ENCODE data around the gene KLHL3.
A peak's percentile ranks its signal among the peaks of the same experiment; 100 is the strongest.

The KLHL3 gene

DNA sequence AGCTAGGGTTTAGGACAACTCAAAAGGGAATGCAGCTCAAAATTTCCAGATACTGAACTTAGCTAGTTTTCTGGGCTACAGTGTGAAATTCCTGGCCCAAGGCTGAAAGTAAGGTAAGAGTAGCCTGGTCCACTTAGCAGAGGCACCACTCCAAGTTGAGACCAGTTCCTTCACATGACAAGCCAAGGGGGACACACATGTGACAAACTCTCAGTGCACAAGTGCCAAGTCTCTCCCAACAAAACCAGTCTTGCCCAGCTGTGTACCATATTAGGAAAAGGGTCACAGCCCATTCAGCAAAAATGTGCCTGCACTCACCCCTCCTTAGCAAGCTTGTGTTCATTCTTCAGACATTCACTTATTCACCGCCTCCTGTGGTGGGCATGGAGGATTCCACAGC is 27.8 kb downstream of the KLHL3 start:
- no peak for DNase-seq

DNA sequence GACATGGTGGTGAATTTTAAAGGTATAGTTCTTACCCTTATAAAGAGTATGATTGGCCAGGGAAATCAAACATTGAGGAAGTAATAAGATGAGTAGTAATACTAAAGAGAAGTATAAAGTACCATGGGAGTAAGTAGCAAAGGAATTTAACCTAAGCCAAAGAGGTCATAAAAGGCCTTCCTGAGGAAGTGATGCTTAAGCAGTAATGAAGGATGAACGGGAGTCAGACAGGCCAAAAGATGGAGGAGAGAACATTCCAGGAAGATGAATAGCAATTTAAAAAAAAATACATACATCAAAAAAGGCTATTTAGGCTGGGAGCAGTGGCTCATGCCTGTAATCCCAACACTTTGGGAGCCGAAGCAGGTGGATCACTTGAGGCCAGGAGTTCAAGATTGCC is 29.0 kb downstream of the KLHL3 start:
- DNase-seq: no peak

- no peak for DNase-seq
Observed at GRCh38 chr5:137705106-137705505, 30.8 kb downstream of the KLHL3 start.

- DNase-seq: no peak
Observed at GRCh38 chr5:137703565-137703964, 32.3 kb downstream of the KLHL3 start.

DNA sequence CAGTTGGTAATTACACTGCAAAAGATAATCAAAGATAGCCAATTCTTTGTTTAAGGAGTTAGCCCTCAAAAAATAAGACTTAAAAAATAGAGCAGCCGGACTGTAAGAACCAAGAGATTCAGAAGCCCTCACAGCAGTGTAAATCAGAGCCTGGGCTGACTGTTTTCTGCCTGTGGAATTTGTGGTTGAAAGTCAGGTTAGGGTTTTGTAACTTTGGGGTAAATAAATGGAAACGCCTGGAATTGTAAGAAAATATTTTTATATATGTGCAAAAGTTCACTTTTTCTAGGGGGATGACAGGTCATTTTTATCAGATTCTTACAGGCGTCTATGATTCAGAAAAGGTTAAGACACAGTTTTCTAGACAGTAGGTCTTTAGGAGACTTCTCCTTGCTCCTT is 35.6 kb downstream of the KLHL3 start:
- no peak for DNase-seq

DNA sequence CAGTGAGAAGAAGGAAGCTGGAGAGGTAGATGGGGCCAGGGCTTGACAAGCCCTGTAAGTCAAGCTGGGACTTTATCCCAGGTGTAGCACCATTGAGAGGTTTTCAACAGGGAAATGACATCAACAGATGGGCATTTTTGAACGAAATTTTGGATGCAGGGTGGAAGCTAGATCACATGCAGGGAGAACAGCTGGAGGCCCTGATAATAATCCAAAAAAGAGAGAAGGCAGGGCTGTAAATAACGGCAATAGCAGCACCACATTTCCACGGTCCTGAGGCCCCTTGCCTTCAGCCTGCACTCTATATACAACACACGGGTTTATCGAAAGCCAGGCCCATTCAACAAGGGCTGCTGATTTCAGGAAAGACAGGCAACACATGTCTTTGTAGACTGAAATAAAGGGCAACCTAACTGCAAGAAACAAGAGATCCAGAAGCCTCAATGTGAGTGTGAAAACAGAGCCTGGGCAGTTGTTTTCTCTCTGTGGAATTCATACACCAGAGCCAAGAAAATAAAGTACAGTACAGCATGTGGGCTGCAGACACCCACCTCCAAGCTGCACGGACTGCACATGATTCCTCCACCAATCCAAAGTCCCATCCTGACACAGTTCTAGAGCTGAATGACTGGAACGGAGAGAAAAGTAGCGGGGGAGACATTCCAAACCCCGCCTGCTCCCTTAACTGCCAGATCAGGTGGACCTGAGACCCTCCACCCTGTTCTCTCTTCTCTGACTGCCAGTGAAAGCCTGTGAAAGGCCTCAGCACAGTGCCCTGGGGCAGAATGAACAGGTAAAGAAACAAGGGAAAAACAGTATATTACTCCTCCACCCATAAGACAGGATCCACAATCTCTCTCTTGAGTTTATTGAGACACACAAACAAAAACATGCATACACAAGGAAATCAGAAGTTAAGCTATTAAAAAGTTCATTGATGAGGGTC is 36.3 kb downstream of the KLHL3 start:
- no peak for DNase-seq

- no peak for DNase-seq
Observed at GRCh38 chr5:137696481-137696880, 39.4 kb downstream of the KLHL3 start.

GRCh38 chr5:137695651-137696428 is 40.0 kb downstream of the KLHL3 start:
- peak in 1 of 2 donors; percentile 42 for DNase-seq

GRCh38 chr5:137693951-137694721 is 41.8 kb downstream of the KLHL3 start:
- DNase-seq: no peak

- DNase-seq: no peak
Observed at GRCh38 chr5:137693307-137693950, 42.5 kb downstream of the KLHL3 start.

DNA sequence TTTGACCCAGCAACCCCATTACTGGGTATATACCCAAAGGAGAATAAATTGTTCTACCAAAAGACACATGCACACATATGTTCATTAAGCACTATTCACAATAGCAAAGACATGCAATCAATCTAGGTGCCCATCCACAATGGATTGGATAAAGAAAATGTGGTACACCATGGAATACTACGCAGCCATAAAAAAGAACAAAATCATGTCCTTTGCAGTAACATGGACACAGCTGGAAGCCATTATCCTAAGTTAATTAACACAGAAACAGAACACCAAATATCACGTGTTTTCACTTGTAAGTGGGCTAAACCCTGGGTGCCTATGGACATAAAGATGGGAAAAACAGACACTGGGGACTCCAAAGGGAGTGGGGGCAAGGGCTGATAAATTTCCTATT is 46.6 kb downstream of the KLHL3 start:
- DNase-seq: no peak

DNA sequence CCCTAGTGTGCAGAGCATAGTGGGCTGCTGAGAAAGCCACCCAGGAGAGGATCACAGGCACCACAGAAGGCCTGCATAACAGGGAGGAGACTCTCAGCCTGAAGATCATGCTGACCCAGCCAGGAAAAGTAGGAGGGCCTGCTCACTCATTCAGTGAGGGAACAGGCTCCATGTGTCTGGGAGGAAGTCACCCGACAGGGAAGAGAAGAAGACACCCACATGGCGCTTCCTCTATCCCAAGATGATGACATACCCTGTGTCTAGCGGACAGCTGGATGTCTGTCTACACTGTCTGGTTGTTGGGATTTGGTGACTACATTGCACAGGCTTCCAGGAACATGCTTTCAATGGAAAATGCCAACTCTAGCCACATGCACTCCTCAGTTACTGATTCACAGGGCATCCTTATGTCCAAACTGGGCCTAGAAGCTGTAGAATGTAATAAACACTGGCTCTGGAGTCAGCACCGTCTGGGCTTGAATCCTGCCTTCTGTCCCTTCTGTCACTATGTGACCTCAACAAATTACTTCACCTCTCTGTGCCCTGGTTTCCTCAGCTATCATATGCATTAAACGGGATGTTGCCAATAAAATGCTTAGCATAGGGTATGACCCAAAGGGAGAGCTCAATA is 47.6 kb downstream of the KLHL3 start:
- no peak for DNase-seq

DNA sequence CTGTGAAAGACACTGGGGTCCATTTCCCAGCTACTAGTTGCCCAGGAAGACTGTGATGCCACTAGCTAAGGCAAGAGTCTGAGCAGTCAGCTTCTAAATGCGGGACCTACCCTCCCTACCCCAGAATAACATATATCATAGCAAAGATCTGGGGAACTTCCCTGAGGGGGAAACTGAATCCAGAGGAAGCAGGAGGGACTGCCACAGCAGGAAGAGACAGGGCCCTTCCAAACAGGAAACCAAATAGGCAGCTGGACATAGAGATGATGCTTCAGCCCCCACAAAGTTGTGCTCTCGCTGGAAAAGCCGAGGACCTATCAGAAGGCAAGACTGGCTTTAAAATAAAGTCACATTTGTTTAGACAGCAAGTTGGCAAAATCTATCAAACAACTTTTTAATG is 51.1 kb downstream of the KLHL3 start:
- DNase-seq: no peak

- DNase-seq: no peak
Observed at GRCh38 chr5:137681191-137681590, 54.7 kb downstream of the KLHL3 start.

DNA sequence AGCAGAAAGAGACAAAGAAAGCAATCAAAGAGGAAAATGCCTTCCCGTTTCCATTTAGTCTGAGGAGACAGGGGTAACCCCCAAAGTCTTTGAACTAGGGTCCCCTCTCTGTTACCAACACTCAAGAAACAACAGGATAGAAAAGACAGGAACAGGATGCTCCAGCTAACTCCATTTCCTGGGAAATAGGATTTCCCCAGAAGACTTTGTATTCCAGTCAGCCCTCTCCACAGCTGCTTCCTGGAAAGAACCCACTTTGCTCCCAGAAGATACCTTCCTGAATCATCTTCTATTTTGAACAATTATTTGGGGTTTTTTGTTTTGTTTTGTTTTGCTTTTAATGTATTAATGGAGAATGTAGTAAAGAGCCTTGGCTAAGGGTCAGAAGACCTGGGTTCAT is 56.0 kb downstream of the KLHL3 start:
- DNase-seq: no peak

DNA sequence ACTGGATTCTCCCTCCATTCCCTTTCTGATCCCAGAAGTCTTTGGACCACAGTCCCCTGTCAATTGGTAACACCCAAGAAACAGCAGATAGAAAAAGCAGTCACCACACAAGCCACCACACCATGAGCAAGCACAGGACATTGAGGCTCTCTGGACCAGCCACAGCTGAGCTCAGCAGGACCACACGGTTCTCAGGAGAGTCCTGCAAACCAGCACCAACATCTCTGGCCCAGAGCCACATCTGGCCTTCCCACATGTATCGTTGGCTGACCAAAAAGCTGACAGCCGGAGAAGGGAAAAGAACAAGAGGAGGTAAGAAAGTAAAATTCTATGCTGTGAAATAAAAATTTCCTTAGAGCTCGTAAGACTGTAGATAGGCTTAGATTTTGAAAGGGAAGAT is 56.7 kb downstream of the KLHL3 start:
- no peak for DNase-seq

GRCh38 chr5:137672881-137673280 is 63.0 kb downstream of the KLHL3 start:
- DNase-seq: no peak

- no peak for DNase-seq
Observed at GRCh38 chr5:137672001-137672400, 63.9 kb downstream of the KLHL3 start.

GRCh38 chr5:137669811-137670210 is 66.1 kb downstream of the KLHL3 start:
- DNase-seq: no peak

GRCh38 chr5:137668637-137669036 is 67.3 kb downstream of the KLHL3 start:
- no peak for DNase-seq

- DNase-seq: no peak
Observed at GRCh38 chr5:137667341-137667740, 68.5 kb downstream of the KLHL3 start.

- DNase-seq: no peak
Observed at GRCh38 chr5:137666901-137667300, 69.0 kb downstream of the KLHL3 start.

Measured in CD4-positive, alpha-beta T cell treated with Interleukin-4 for 1 hour (primary cell).